Progenitor cell of endocrine pancreas (in vitro differentiated cells): ENCODE measurements around the gene ACTL7B. TPM values are rescaled to one million over a fixed set of nuclear protein-coding genes. Genes with fewer than 3 reads are reported as not detected.

ENCODE experiments used
- DNase-seq: peaks from one replicate; pipeline ENCODE4 v3.0.0; 2021; ENCODE audit warnings: low spot score; ENCODE audit not compliant: unreplicated experiment
- H3K27ac Mint-ChIP-seq: 2 replicates; pipeline ENCODE4 v1.8.0; 2021; ENCODE audit warnings: mild to moderate bottlenecking, moderate library complexity, mixed read lengths
- H3K27me3 Mint-ChIP-seq: 2 replicates; pipeline ENCODE4 v1.8.0; 2021; ENCODE audit warnings: mixed read lengths
- H3K36me3 Mint-ChIP-seq: 2 replicates; pipeline ENCODE4 v1.8.0; 2022; ENCODE audit warnings: mixed read lengths; ENCODE audit not compliant: insufficient read depth
- H3K4me1 Mint-ChIP-seq: 2 replicates; pipeline ENCODE4 v1.8.0; 2021; ENCODE audit warnings: low read depth, mixed read lengths
- H3K4me3 Mint-ChIP-seq: 2 replicates; pipeline ENCODE4 v1.8.0; 2021; ENCODE audit warnings: low read depth, mild to moderate bottlenecking, moderate library complexity, mixed read lengths
- H3K9me3 Mint-ChIP-seq: 2 replicates; pipeline ENCODE4 v1.8.0; 2021; ENCODE audit warnings: low read depth, mixed read lengths
- total RNA-seq: library from RNA; stranded (reverse); gene quantifications from 2 replicates; pipeline ENCODE4 v1.2.1, GENCODE V29; 2021
- TF ChIP-seq, protein P1 (sequence below): fragments of 200-600 bp; sonication (generic); IDR thresholded peaks from one replicate; pipeline ENCODE4 v1.5.0; 2021; ENCODE audit warnings: antibody characterized with exemption, mild to moderate bottlenecking; ENCODE audit not compliant: unreplicated experiment

ACTL7B gene
- total RNA-seq, 1 donor from 2014 or later, result 0.19 TPM

DNA sequence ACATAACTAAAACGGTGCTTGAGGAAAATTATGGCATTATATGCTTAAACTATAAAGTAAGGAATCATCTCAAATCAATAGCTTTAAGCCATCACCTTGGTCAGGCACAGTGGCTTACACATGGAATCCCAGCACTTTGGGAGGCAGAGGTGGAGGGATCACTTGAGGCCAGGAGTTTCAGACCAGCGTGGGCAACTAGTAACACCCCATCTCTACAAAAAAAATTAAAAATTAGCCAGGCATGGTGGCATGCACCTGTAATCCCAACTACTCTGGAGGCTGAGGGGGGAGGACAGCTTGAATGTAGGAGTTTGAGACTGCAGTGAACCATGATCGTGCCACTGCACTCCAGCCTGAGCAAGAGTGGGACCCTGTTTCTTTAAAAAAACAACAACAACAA, 28.9 kb upstream of the ACTL7B start:
- H3K36me3 Mint-ChIP-seq, result peaks cover 20% of the 10 kb centered on the region
- H3K27me3 Mint-ChIP-seq, result no peaks in the 10 kb centered on the region
- TF ChIP-seq, protein P1, sequence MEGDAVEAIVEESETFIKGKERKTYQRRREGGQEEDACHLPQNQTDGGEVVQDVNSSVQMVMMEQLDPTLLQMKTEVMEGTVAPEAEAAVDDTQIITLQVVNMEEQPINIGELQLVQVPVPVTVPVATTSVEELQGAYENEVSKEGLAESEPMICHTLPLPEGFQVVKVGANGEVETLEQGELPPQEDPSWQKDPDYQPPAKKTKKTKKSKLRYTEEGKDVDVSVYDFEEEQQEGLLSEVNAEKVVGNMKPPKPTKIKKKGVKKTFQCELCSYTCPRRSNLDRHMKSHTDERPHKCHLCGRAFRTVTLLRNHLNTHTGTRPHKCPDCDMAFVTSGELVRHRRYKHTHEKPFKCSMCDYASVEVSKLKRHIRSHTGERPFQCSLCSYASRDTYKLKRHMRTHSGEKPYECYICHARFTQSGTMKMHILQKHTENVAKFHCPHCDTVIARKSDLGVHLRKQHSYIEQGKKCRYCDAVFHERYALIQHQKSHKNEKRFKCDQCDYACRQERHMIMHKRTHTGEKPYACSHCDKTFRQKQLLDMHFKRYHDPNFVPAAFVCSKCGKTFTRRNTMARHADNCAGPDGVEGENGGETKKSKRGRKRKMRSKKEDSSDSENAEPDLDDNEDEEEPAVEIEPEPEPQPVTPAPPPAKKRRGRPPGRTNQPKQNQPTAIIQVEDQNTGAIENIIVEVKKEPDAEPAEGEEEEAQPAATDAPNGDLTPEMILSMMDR, result no peak
- DNase-seq, result no peak
- peaks cover 4% of the 10 kb centered on the region for H3K4me1 Mint-ChIP-seq
- no peak overlapping the region for H3K4me3 Mint-ChIP-seq
- no peak overlapping the region for H3K27ac Mint-ChIP-seq
- H3K9me3 Mint-ChIP-seq, result no peaks in the 10 kb centered on the region

DNA sequence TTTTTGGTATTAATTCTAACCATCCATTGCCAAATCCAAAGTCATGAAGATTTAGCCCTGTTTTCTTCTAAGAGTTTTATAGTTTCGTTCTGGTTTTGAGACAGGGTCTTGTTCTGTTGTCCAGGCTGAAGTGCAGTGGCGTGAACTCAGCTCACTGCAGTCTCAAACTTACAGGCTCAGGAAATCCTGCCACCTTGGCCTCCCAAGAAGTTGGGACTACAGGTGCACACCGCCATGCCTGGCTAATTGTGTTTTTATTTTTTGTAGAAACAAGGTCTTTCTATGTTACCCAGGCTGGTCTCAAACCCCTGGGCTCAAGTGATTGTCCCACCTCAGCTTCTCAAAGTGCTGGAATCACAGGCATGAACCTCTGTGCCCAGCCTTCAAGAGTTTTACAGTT, 27.3 kb upstream of the ACTL7B start:
- DNase-seq, result no peak
- Mint-ChIP-seq H3K36me3 (peaks cover 23% of the 10 kb centered on the region), H3K4me3 (no peak overlapping the region), H3K27me3 (no peaks in the 10 kb centered on the region), H3K9me3 (no peaks in the 10 kb centered on the region), H3K27ac (no peak overlapping the region), H3K4me1 (no peaks in the 10 kb centered on the region)
- TF ChIP-seq, protein P1, result no peak

DNA sequence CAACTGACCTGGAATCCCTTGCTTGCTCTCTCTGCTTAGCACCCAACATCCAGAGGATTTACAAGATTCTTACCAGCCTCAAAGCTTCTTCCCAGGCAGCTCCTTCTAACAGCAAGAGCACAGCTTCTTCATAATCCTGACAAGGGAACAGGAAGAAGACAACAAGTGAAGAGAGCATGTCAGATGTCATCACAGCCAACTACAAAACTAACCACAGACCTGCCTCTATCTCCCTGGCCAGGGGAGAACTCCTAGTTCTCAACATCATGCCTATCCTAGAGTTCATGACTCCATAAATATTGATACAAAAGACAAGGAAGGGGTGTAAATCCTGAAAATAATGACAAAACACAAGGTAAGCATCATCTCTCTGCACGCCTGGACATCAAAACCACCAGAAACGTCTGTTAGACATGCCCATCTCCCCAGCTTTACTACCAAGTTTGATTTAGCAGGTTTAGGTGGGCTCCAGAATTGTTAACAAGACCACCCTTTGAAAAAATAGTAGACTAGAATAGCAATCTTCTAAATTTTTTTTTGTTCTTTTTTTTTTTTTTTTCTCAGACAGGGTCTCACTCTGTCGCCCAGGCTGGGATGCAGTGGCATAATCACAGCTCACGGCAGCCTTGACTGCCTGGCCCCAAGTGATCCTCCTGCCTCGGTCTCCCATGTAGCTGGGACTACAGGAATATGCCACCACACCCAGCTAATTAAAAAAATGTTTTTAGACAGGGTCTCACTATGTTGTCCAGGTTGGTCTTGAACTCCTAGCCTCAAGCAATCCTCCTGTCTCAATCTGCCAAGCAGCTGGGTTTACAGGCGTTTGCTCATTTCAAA, 26.5 kb upstream of the ACTL7B start:
- H3K27me3 Mint-ChIP-seq, result no peaks in the 10 kb centered on the region
- no peak overlapping the region for H3K27ac Mint-ChIP-seq
- TF ChIP-seq, protein P1, result no peak
- peaks cover 26% of the 10 kb centered on the region for H3K36me3 Mint-ChIP-seq
- no peak overlapping the region for H3K4me3 Mint-ChIP-seq
- DNase-seq, result no peak
- H3K4me1 Mint-ChIP-seq, result no peaks in the 10 kb centered on the region
- no peaks in the 10 kb centered on the region for H3K9me3 Mint-ChIP-seq

DNA sequence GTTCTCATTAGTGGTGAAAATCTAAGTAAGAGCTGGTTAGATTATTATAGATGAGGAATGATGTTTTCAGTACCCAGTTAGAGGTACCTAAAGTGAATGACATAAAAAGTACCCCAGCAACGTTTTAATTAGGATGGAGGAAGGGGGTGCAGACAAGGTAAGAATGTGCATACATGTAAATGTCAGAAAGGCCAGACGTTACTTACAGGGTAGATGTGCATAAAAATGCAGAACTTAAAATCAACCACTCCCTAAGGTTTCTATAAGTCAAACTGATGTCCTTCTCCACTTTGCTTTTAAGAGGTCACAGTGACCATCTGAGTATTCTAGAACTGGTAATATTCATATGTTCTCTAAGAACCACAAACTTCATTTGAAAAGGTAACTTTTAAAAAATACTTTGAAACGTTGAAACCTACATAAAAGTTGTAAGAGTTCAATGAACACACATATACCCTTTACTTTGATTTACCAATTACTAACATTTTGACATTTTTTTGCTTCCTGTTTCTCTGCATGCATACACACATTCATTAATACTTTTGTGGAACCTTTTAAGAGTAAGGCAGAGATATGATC, 25.0 kb upstream of the ACTL7B start:
- Mint-ChIP-seq H3K27ac (no peak overlapping the region), H3K9me3 (no peaks in the 10 kb centered on the region), H3K4me1 (no peaks in the 10 kb centered on the region), H3K27me3 (no peaks in the 10 kb centered on the region), H3K4me3 (no peak overlapping the region), H3K36me3 (peaks cover 20% of the 10 kb centered on the region)
- TF ChIP-seq, protein P1, result no peak
- DNase-seq, result no peak

DNA sequence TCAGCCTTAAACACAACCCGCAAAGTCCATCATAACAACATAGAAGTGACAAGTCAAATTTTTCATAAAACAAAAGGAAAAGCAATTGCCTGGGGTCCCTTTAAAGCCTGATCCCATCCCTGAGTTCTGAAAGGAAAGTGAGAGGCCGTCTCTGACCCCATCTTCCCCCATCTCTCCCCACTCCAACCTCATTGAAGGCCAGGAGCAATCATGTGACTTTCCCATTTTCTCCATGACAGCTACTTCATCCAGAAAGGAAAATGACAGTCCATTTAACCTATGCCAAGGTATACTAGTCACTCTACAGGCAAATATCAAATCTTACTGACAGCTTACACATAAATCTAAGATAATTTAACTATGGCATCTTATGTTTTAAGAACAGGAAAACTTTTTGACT, 21.7 kb upstream of the ACTL7B start:
- TF ChIP-seq, protein P1, result no peak
- no peak for DNase-seq
- H3K9me3 Mint-ChIP-seq, result no peaks in the 10 kb centered on the region
- peaks cover 26% of the 10 kb centered on the region for H3K36me3 Mint-ChIP-seq
- no peaks in the 10 kb centered on the region for H3K4me1 Mint-ChIP-seq
- no peaks in the 10 kb centered on the region for H3K27me3 Mint-ChIP-seq
- H3K27ac Mint-ChIP-seq, result no peak overlapping the region
- H3K4me3 Mint-ChIP-seq, result no peak overlapping the region
